HepG2 (cell line): ENCODE results near the gene ST7L. TPM values are rescaled to one million over a fixed set of nuclear protein-coding genes. Genes with fewer than 3 reads are reported as not detected.

Source experiments
- ATAC-seq: fragments of 200-7000 bp; cut with Tn5 transposase; 3 replicates; pipeline ENCODE4 v1.9.1; 2020; ENCODE audit warnings: mild to moderate bottlenecking, moderate library complexity
- BruUV-seq: library from RNA; stranded (reverse); fragments of 400-500 nt; replicated peaks from 2 replicates; lab custom pipeline; 2021; lab: Mats Ljungman, UMichigan
- CTCF ChIA-PET: fragments of 300-600 bp; formaldehyde crosslinking; extraction: SDS; loops from one replicate; lab custom pipeline; 2021; ENCODE audit warnings: low total read pairs, inconsistent platforms, low intra/inter-chr PET ratio; lab: Yijun Ruan, JAX
- POLR2A ChIA-PET: fragments of 350-600 bp; sonication (Branson Sonifier 250); formaldehyde crosslinking; loops from one replicate; lab custom pipeline; 2020; ENCODE audit warnings: antibody characterized with exemption, inconsistent platforms; lab: Yijun Ruan, JAX
- DNase-seq: peaks from one replicate; pipeline ENCODE4 v3.0.0-alpha.2; 2015; ENCODE audit warnings: low spot score
- FAIRE-seq: peaks from 3 replicates; lab custom pipeline; 2011; peaks lifted over from hg19 to GRCh38; lab: Jason Lieb, UNC
- H2AFZ ChIP-seq: one replicate; pipeline ENCODE4 v1.6.1; 2011; ENCODE audit warnings: low read length, inconsistent platforms
- H3K27ac ChIP-seq: fragments of 300-600 bp; 3 replicates; pipeline ENCODE4 v1.8.0; 2011; ENCODE audit warnings: mixed run types, mild to moderate bottlenecking, mixed read lengths, low read length, inconsistent platforms; ENCODE audit not compliant: insufficient read depth; ENCODE audit errors: extremely low read length
- H3K27me3 ChIP-seq, 2 experiments: fragments of 200-600 bp in 1 of 2; 2 replicates in 1 of 2; 3 replicates in 1 of 2; pipeline versions ENCODE4 v1.6.0 to v1.8.0; 2011; ENCODE audit warnings: low read length in 2 of 2, mild to moderate bottlenecking in 2 of 2, moderate library complexity in 2 of 2, inconsistent platforms in 1 of 2; ENCODE audit not compliant: insufficient read depth in 2 of 2, control insufficient read depth in 1 of 2
- H3K36me3 ChIP-seq, 2 experiments: fragments of 200-600 bp in 1 of 2; replicated peaks in 1 of 2; 2 replicates in 1 of 2; 3 replicates in 1 of 2; pipeline versions ENCODE4 v1.5.1 to v1.8.0; 2011; ENCODE audit warnings: low read length in 2 of 2, inconsistent platforms in 1 of 2; ENCODE audit not compliant: insufficient read depth in 2 of 2, control insufficient read depth in 1 of 2
- H3K4me1 ChIP-seq: 2 replicates; pipeline ENCODE4 v1.5.1; 2012; ENCODE audit warnings: low read length, inconsistent platforms; ENCODE audit not compliant: insufficient read depth
- H3K4me2 ChIP-seq: 2 replicates; pipeline ENCODE4 v1.6.0; 2011; ENCODE audit warnings: low read depth, low read length, inconsistent platforms
- H3K4me3 ChIP-seq, 3 experiments: fragments of 200-600 bp in 1 of 3; sonication (generic), shearing (Covaris generic) in 1 of 3; replicated peaks in 1 of 3; 2 replicates each; pipeline ENCODE4 v1.5.1; 2011 to 2016; ENCODE audit warnings: low read length in 3 of 3, inconsistent platforms in 2 of 3, low read depth in 2 of 3, mild to moderate bottlenecking in 2 of 3, control low read depth in 1 of 3, mixed read lengths in 1 of 3; ENCODE audit not compliant: insufficient read depth in 1 of 3
- H3K79me2 ChIP-seq: one replicate; pipeline ENCODE4 v1.6.1; 2011; ENCODE audit warnings: low read length, inconsistent platforms; ENCODE audit not compliant: insufficient read depth
- H3K9ac ChIP-seq: 2 replicates; pipeline ENCODE4 v1.6.0; 2011; ENCODE audit warnings: mild to moderate bottlenecking, low read depth, low read length, inconsistent platforms; ENCODE audit not compliant: insufficient read depth
- H3K9me3 ChIP-seq: 2 replicates; pipeline ENCODE4 v1.5.1; 2012; ENCODE audit warnings: mild to moderate bottlenecking, low read length
- H4K20me1 ChIP-seq: 2 replicates; pipeline ENCODE4 v1.6.0; 2011; ENCODE audit warnings: inconsistent platforms, mild to moderate bottlenecking, low read length, moderate library complexity; ENCODE audit not compliant: insufficient read depth
- ADNP ChIP-seq: sonication (generic); formaldehyde crosslinking; IDR thresholded peaks from 2 replicates; pipeline ENCODE4 v1.4.0; 2020; ENCODE audit warnings: missing genetic modification reagents
- EEA1 ChIP-seq: sonication (generic); formaldehyde crosslinking; IDR thresholded peaks from 2 replicates; pipeline ENCODE4 v1.5.1; 2020; ENCODE audit warnings: mild to moderate bottlenecking, missing genetic modification reagents, borderline replicate concordance
- MEIS2 ChIP-seq: sonication (generic); formaldehyde crosslinking; IDR thresholded peaks from 2 replicates; pipeline ENCODE4 v1.9.0; 2021; ENCODE audit warnings: mild to moderate bottlenecking, missing genetic modification reagents
- ZFP36L2 ChIP-seq: sonication (generic); formaldehyde crosslinking; IDR thresholded peaks from 2 replicates; pipeline ENCODE4 v1.4.0; 2020; ENCODE audit warnings: missing genetic modification reagents
- ZNF570 ChIP-seq: sonication (generic); formaldehyde crosslinking; IDR thresholded peaks from 2 replicates; pipeline ENCODE4 v1.4.0; 2020; ENCODE audit warnings: mild to moderate bottlenecking, missing genetic modification reagents, borderline replicate concordance
- in situ Hi-C: cut with HindIII; loops from 2 replicates; pipeline ENCODE4 v1.10.0; 2017; ENCODE audit warnings: low pct_unique_long_range_greater_than_20kb; ENCODE audit not compliant: extremely low pct_ligation_motif_present
- intact Hi-C: fragments of 100-400 bp; cut with micrococcal nuclease; formaldehyde crosslinking; loops from one replicate; pipeline ENCODE4 v1.10.0; 2022; ENCODE audit not compliant: unreplicated experiment
- polyA plus RNA-seq, 8 experiments: library from polyadenylated mRNA; depleted of rRNA in 3 of 8; stranded (reverse) in 7 of 8; unstranded in 1 of 8; fragments of >200 nt; fragmentation: Illumina TruSeq in 4 of 8; extraction: Trizol in 4 of 8; gene quantifications; 2 replicates each; pipeline versions ENCODE4 v1.2.1 to v1.2.3, GENCODE V29; 2011 to 2016; ENCODE audit warnings: low read depth in 4 of 8, missing spikeins in 1 of 8, mixed read lengths in 1 of 8; ENCODE audit not compliant: insufficient read depth in 1 of 8
- total RNA-seq, 5 experiments: library from RNA; depleted of rRNA; stranded (reverse); fragments of >200 nt; fragmentation: Illumina TruSeq; extraction: Trizol; gene quantifications; 2 replicates each; pipeline ENCODE4 v1.2.3, GENCODE V29; 2016; ENCODE audit warnings: low read depth in 1 of 5
- TF ChIP-seq, protein P1 (sequence below): IDR thresholded peaks from 2 replicates; pipeline ENCODE4 v1.6.1; 2016
- TF ChIP-seq, protein P2 (sequence below): sonication (generic); formaldehyde crosslinking; IDR thresholded peaks from 2 replicates; pipeline ENCODE4 v1.4.0; 2020; ENCODE audit warnings: missing genetic modification reagents

The ST7L gene
- total and polyA plus RNA-seq, 2 of the 13 experiments (the other 11 are each of a cell fraction or from before 2014, with no cell fraction given) = 8.6 to 19.9 TPM

DNA sequence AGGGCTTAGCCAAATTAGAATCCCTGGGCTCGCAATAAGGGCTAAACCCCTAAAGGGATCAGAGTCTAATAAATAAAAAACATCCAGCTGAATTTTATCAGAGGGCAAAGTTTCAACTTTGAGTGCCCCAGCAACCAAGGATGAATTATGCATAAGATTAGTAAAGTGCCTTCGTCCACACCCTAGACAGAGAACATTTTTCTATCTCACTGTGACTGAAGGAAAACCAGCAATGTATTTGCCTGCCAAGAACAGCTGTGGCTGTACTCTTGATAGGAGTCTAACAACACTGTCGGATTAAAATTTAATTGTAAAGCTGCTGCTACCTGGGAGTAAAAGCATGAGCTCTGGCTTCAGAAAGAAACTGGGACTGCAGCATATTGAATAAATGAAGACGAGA lies 86.9 kb downstream of the ST7L start (continued):
- TF ChIP-seq, protein P1, sequence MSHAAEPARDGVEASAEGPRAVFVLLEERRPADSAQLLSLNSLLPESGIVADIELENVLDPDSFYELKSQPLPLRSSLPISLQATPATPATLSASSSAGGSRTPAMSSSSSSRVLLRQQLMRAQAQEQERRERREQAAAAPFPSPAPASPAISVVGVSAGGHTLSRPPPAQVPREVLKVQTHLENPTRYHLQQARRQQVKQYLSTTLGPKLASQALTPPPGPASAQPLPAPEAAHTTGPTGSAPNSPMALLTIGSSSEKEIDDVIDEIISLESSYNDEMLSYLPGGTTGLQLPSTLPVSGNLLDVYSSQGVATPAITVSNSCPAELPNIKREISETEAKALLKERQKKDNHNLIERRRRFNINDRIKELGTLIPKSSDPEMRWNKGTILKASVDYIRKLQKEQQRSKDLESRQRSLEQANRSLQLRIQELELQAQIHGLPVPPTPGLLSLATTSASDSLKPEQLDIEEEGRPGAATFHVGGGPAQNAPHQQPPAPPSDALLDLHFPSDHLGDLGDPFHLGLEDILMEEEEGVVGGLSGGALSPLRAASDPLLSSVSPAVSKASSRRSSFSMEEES (CRISPR knock-in tag) = no peak
- no peak for TF ChIP-seq ADNP (CRISPR knock-in tag)
- no peak for TF ChIP-seq MEIS2
- no peak for TF ChIP-seq EEA1 (CRISPR knock-in tag)
- TF ChIP-seq, protein P2, sequence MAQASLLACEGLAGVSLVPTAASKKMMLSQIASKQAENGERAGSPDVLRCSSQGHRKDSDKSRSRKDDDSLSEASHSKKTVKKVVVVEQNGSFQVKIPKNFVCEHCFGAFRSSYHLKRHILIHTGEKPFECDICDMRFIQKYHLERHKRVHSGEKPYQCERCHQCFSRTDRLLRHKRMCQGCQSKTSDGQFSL (CRISPR knock-in tag) = no peak
- no peak for TF ChIP-seq ZFP36L2 (CRISPR knock-in tag)

DNA sequence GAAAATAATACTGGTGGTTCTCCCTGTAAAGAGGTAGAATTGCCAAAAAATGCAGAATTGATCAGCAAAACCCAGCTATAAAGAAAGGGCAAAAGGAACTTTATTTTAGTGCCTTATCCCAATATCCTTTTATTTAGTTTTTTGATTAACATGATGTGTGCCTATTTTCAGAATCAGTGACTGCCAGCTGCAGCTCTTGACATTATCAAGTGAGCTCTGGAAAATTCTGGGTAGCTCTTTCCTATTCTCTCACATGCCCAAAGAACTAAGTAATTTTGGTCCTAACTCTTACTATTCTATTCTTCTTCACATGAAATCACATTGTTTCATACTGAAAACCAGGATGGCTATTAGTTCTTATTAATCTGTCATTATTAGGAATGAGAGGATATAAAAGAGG lies 88.1 kb downstream of the ST7L start:
- FAIRE-seq = no peak
- no peak overlapping the region for H3K27ac ChIP-seq
- no peak overlapping the region for H3K4me3 ChIP-seq
- H2AFZ ChIP-seq = no peak overlapping the region
- no peak for ATAC-seq
- TF ChIP-seq ZNF570 (CRISPR knock-in tag) = no peak
- TF ChIP-seq, all 625 proteins: peak for 0
- CTCF ChIA-PET = no interaction called here
- in situ Hi-C loops = no loop called here
- Histone ChIP-seq H3K4me1 (no peaks in the 10 kb centered on the region), H3K36me3 (peaks cover 0 to under 1% of the 10 kb centered on the region in 2 experiments; a peak in 2 of 5 replicates), H3K9ac (no peak overlapping the region), H3K79me2 (no peaks in the 10 kb centered on the region), H3K27me3 (no peaks in the 10 kb centered on the region), H3K4me2 (no peak overlapping the region), H3K9me3 (no peaks in the 10 kb centered on the region), H4K20me1 (no peaks in the 10 kb centered on the region)
- intact Hi-C loops = no loop called here
- POLR2A ChIA-PET = no interaction called here
- no TSS peak for BruUV-seq
- no peak for DNase-seq
